K562 (cell line): Measurements from ENCODE around the gene XRRA1. TPM values are rescaled to one million over a fixed set of nuclear protein-coding genes. Genes with fewer than 3 reads are reported as not detected.

Experiments
- ATF1 ChIP-seq, 2 experiments: fragments of 450-650 bp in 1 of 2; IDR thresholded peaks; 2 replicates each; pipeline ENCODE4 v1.6.1; 2016; ENCODE audit warnings: missing compliant biosample characterization in 1 of 2, missing genetic modification characterization in 1 of 2
- BCLAF1 ChIP-seq, 2 experiments: fragments of 450-650 bp in 1 of 2; IDR thresholded peaks; 2 replicates each; pipeline ENCODE4 v1.6.1; 2011 to 2017; ENCODE audit warnings: low read depth in 2 of 2, antibody characterized with exemption in 1 of 2, borderline replicate concordance in 1 of 2, low read length in 1 of 2, mild to moderate bottlenecking in 1 of 2, mixed read lengths in 1 of 2; ENCODE audit not compliant: control insufficient read depth in 1 of 2
- CREB3 ChIP-seq: fragments of 450-650 bp; conservative IDR thresholded peaks from 2 replicates; pipeline ENCODE4 v1.6.1; 2016; ENCODE audit warnings: missing genetic modification characterization, low read depth, mild to moderate bottlenecking, missing compliant biosample characterization, moderate library complexity
- HNRNPLL ChIP-seq: fragments of 200-400 bp; formaldehyde crosslinking; IDR thresholded peaks from 2 replicates; pipeline ENCODE4 v1.6.1; 2017; ENCODE audit warnings: low read length, low read depth, mild to moderate bottlenecking; ENCODE audit not compliant: poor library complexity, severe bottlenecking
- NFYB ChIP-seq: IDR thresholded peaks from 2 replicates; pipeline ENCODE4 v1.6.1; 2011; ENCODE audit warnings: mild to moderate bottlenecking, moderate library complexity; ENCODE audit not compliant: insufficient read length; ENCODE audit errors: extremely low read depth
- PBX2 ChIP-seq, 2 experiments: IDR thresholded peaks in 1 of 2; conservative IDR thresholded peaks in 1 of 2; 2 replicates each; pipeline ENCODE4 v1.6.1; 2016; ENCODE audit warnings: low read depth in 2 of 2, mild to moderate bottlenecking in 1 of 2, missing compliant biosample characterization in 1 of 2, missing genetic modification characterization in 1 of 2, moderate library complexity in 1 of 2
- PML ChIP-seq: IDR thresholded peaks from 2 replicates; pipeline ENCODE4 v1.6.1; 2012; ENCODE audit warnings: low read length, inconsistent platforms
- RAD21 ChIP-seq, 2 experiments: fragments of 250-450 bp in 1 of 2; fragments of 450-650 bp in 1 of 2; sonication (Bioruptor Pico) in 1 of 2; formaldehyde crosslinking in 1 of 2; IDR thresholded peaks in 1 of 2; conservative IDR thresholded peaks in 1 of 2; 2 replicates each; pipeline versions ENCODE4 v1.4.0 to v1.8.0; 2020 to 2022; ENCODE audit warnings: mild to moderate bottlenecking in 2 of 2, moderate library complexity in 1 of 2
- SIN3A ChIP-seq, 2 experiments: fragments of 150-350 bp in 1 of 2; IDR thresholded peaks; 2 replicates each; pipeline ENCODE4 v1.6.1; 2011 to 2016; ENCODE audit warnings: borderline replicate concordance in 2 of 2, low read depth in 2 of 2, low read length in 2 of 2, mild to moderate bottlenecking in 2 of 2, moderate library complexity in 2 of 2; ENCODE audit not compliant: control insufficient read depth in 1 of 2
- SMARCB1 ChIP-seq: IDR thresholded peaks from 2 replicates; pipeline ENCODE4 v1.6.1; 2011; ENCODE audit warnings: improper control_type of control experiment, low read depth; ENCODE audit not compliant: insufficient read length
- ZFPM2 ChIP-seq: fragments of 250-450 bp; sonication (Bioruptor Pico); IDR thresholded peaks from 2 replicates; pipeline ENCODE4 v1.5.1; 2022; ENCODE audit warnings: mild to moderate bottlenecking
- ZFX ChIP-seq: sonication (generic); formaldehyde crosslinking; IDR thresholded peaks from 2 replicates; pipeline ENCODE4 v1.8.0; 2022; ENCODE audit warnings: mild to moderate bottlenecking, missing genetic modification reagents, moderate library complexity
- ZNF143 ChIP-seq: sonication (generic); formaldehyde crosslinking; IDR thresholded peaks from 2 replicates; pipeline ENCODE4 v1.9.0; 2022; ENCODE audit warnings: mild to moderate bottlenecking, missing genetic modification reagents
- polyA plus RNA-seq, 8 experiments: library from polyadenylated mRNA; depleted of rRNA in 4 of 8; stranded (reverse) in 5 of 8; unstranded in 3 of 8; fragments of >200 nt; fragmentation: Nextera tagmentation in 2 of 8; fragmentation: Illumina TruSeq in 1 of 8; extraction: Ambion mirVana in 2 of 8; extraction: Trizol in 1 of 8; gene quantifications; 2 replicates each; pipeline versions ENCODE4 v1.2.1 to v1.2.3, GENCODE V29; 2011 to 2014; ENCODE audit warnings: inconsistent platforms in 1 of 8, missing spikeins in 1 of 8
- total RNA-seq, 7 experiments: library from RNA; depleted of rRNA in 6 of 7; stranded (reverse); fragments of >200 nt in 6 of 7; fragmentation: Illumina TruSeq in 2 of 7; extraction: Trizol in 2 of 7; gene quantifications; 2 replicates each; pipeline versions ENCODE4 v1.2.1 to v1.2.3, GENCODE V29; 2011 to 2021; ENCODE audit warnings: low replicate concordance in 1 of 7

XRRA1 gene
- total and polyA plus RNA-seq, 9 of the 15 experiments (the other 6 are each of a cell fraction or from before 2014, with no cell fraction given): 5.0 to 22.5 (median 16.0) TPM

- TF ChIP-seq PBX2 (CRISPR knock-in tag; IDR thresholded peaks at IDR 0.05; ENCODE audit: low read depth) (no peak), PBX2 (tag; conservative IDR thresholded peaks at IDR 0.05; ENCODE audit: low read depth) (no peak), NFYB (no peak), ZNF143 (CRISPR knock-in tag) (0 out of 2 replicates have a peak, but pooled peaks have one; percentile 4), BCLAF1 (IDR thresholded peaks at IDR 0.05; ENCODE audit: borderline replicate concordance in 1 of 2, control insufficient read depth in 1 of 2, low read depth in 2 of 2, low read length in 1 of 2) (no peak), ATF1 (CRISPR knock-in tag; IDR thresholded peaks at IDR 0.05) (no peak), ATF1 (tag; IDR thresholded peaks at IDR 0.05) (no peak), SIN3A (IDR thresholded peaks at IDR 0.05; ENCODE audit: borderline replicate concordance in 2 of 2, control insufficient read depth in 1 of 2, low read depth in 2 of 2, low read length in 2 of 2) (peak in 1 of 2 experiments; percentile 9; a peak in 1 of 4 replicates), ZFX (peak; percentile 42; the same call in 1 of the 2 replicates), SMARCB1 (no peak), HNRNPLL (no peak), CREB3 (no peak), RAD21 (CRISPR knock-in tag; conservative IDR thresholded peaks at IDR 0.05 in 1 of 2, IDR thresholded peaks at IDR 0.05 in 1 of 2) (no peak), ZFPM2 (CRISPR knock-in tag) (no peak), PML (0 out of 2 replicates have a peak, but pooled peaks have one; percentile 13)
These were observed 40.4 kb upstream of the XRRA1 start (continued) for GRCh38 chr11:74989260-74989638.
